Hematopoietic multipotent progenitor cell treated with erythropoietin and hydrocortisone succinate and interleukin-3 and kit ligand, for 4 days (in vitro differentiated cells): ENCODE data around the gene CDCA4.
"Not testable (repeated sequence)": the region's sequence is repeated elsewhere in the genome, so short reads cannot be mapped to it uniquely, and the experiment has no call there.

ENCODE experiments used
- DNase-seq: peaks from one replicate; pipeline ENCODE4 v3.0.0-alpha.2; 2015

The CDCA4 gene

DNA sequence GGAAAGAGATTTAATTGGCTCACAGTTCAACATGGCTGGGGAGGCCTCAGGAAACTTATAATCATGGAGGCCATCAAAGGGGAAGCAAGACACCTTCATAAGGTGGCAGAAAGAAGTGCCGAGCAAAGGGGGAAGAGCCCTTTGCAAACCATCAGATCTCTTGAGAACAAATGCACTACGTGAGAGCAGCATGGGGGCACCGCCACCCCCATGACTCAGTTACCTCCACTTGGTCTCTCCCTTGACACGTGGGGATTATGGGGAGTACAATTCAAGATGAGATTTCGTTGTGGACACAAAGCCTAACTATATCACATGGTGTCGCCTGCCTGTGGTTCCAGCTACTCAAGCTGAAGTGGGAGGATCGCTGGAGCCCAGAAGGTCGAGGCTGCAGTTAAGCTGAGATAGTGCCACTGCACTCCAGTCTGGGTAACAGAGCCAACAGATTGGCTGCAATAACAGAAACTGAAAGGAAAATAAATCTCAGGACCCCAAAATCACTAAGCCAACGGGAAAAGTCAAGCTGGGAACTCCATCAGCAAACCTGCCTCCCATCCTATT, 10.0 kb upstream of the CDCA4 start:
- DNase-seq, result no peak

GRCh38 chr14:105030194-105030593, 9.3 kb upstream of the CDCA4 start:
- no peak for DNase-seq

GRCh38 chr14:105029402-105029801, 8.5 kb upstream of the CDCA4 start:
- DNase-seq, result no peak

GRCh38 chr14:105028251-105028927, 7.5 kb upstream of the CDCA4 start:
- no peak for DNase-seq

- not testable (repeated sequence) for DNase-seq
These were observed 6.8 kb upstream of the CDCA4 start for GRCh38 chr14:105027718-105028117.

GRCh38 chr14:105026802-105027563, 6.1 kb upstream of the CDCA4 start:
- DNase-seq, result peak; percentile 55

- DNase-seq, result no peak
These were observed 5.3 kb upstream of the CDCA4 start for GRCh38 chr14:105026033-105026785.

GRCh38 chr14:105025429-105025828, 4.5 kb upstream of the CDCA4 start:
- no peak for DNase-seq

DNA sequence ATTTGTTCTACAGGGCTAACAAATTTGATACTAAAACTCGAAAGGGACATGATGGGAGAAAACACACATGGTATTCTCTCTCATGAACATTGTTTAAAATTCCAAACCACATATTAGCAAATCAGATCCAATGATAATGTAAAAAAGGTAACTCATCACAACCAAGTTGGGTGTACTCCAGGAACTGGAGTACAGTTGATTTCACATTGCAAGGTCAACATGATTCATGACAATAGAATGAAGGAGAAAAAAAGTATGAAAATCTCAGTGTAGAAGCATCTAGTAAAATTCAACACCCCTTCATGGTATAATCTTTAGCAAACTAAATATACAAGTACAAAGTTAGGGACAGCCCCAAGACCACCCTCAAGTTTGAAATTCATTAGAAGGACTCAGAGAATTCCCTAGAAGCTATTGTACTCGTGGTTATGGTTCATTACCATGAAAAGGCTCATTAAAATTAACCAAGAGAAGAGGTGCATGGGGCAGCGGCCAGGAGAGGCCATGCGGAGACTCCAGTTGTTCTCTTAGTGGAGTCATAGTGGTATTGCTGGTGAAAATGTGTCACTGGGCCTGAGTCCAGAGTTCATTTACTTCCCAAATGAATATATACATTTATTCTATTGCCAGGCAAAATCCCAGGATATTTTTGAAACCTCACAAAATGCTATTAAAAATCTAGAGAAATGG, 3.1 kb upstream of the CDCA4 start:
- no peak for DNase-seq

- no peak for DNase-seq
These were observed 2.3 kb upstream of the CDCA4 start for GRCh38 chr14:105023144-105023543.

DNA sequence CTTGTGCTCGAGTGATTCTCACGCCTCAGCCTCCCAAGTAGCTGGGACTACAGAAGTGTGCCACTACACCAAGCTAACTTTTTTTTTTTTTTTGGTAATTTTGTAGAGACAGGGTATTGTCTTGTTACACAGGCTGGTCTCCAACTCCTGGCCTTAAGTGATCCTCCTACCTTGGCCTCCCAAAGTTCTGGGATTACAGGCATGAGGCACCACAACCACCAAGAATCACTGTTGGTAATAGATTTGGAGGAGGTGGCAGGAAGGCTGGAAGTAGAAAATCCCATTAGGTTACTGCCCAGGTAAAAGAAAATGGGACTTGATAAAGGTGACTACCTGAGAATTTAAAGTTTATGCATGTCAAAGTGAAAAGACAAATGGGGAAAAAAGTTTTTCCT, 1.4 kb upstream of the CDCA4 start:
- no peak for DNase-seq

- peak; percentile 69 for DNase-seq
These were observed 883 bp upstream of the CDCA4 start for GRCh38 chr14:105021656-105022275.

GRCh38 chr14:105019861-105020814, 745 bp downstream of the CDCA4 start:
- DNase-seq, result peak; percentile 66

GRCh38 chr14:105018414-105018813, 2.5 kb downstream of the CDCA4 start:
- no peak for DNase-seq

- DNase-seq, result no peak
These were observed 5.0 kb downstream of the CDCA4 start for GRCh38 chr14:105015905-105016304.

DNA sequence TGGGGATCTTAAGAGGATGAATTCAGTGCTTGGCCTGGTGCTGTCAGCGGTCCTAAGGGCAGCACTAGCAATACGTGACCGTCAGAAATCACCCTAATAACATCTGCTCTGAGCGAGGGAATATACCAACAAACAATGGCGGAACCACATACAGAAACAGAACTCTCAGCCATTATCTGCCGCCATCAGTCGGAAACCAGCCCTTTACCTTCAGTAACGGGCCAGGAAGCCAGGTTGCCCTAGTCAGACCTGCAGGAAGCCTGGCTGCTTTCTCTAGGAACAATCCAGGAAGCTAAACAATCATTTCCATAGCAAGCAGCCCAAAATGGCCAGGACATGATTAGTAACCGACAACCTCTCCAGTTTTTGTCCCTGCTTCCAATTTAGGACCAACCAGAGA, 5.6 kb downstream of the CDCA4 start:
- peak; percentile 47 for DNase-seq

GRCh38 chr14:105014631-105015030, 6.3 kb downstream of the CDCA4 start:
- no peak for DNase-seq

- DNase-seq, result no peak
These were observed 6.9 kb downstream of the CDCA4 start for GRCh38 chr14:105014032-105014431.

GRCh38 chr14:105013150-105013785, 7.6 kb downstream of the CDCA4 start:
- no peak for DNase-seq

DNA sequence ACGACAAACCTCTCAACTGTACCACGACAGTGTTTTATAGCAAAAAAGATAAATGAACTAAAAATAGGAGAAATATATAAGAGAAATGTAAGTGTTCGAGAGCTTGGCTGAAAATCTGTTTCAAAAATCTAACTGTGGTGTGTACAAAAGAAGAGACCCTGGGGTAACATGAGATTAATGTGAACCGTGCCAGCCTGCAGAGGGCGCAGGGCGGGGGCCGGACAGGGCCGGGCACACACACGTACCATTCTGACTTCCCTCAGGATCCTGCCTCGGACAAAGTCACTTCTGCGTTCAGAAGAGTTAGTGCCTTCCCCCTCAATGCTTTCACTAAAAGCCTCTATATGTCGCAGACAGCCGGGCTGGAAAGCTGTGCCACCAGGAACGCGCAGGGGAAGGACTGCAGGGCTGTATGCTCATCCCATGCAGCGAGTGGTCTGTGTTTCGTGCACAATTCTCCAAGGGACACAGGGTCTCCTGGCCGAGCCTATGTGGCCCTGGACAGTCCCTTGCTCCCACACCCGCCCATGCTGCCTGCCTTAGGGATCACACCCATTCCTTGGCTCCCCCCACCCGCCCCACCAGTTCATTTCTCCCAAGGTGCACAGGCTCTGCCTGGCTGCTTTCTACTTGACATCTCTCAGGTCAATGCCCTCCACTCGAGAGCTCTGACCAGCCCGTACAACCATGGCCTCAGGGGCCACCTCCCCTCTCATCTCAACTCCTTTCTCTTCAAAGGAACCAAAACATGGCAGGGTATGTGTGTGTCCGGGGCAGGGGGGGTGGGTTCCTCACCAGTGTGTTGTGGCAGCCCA, 8.5 kb downstream of the CDCA4 start:
- DNase-seq, result peak; percentile 39
